HL-60/S4 treated with retinoic acid at 250 ng/mL for 4 days and 3 days (cell line): ENCODE data around the gene JMJD8.

Source experiments
- in situ Hi-C: fragments of 300-500 bp; cut with MboI; formaldehyde crosslinking; loops from 2 replicates; pipeline ENCODE4 v1.7.0; 2022; ENCODE audit warnings: low sequenced_read_pairs

JMJD8 gene

GRCh38 chr16:711084-711483, 26.9 kb upstream of the JMJD8 start:
- in situ Hi-C loops: loop anchor here (25.0 kb wide), 1 partner anchor 351 kb away; the partner anchor contains the start of gene SSTR5

GRCh38 chr16:710500-711075, 26.5 kb upstream of the JMJD8 start:
- in situ Hi-C loops: loop anchor here (25.0 kb wide), 1 partner anchor 352 kb away; the partner anchor contains the start of gene SSTR5

- in situ Hi-C loops: loop anchor here (25.0 kb wide), 1 partner anchor 352 kb away; the partner anchor contains the start of gene SSTR5
Observed at GRCh38 chr16:709566-710499, 25.7 kb upstream of the JMJD8 start.

GRCh38 chr16:708959-709358, 24.8 kb upstream of the JMJD8 start:
- in situ Hi-C loops: loop anchor here (25.0 kb wide), 1 partner anchor 353 kb away; the partner anchor contains the start of gene SSTR5

GRCh38 chr16:708019-708418, 23.9 kb upstream of the JMJD8 start:
- in situ Hi-C loops: loop anchor here (25.0 kb wide), 1 partner anchor 354 kb away; the partner anchor contains the start of gene SSTR5

- in situ Hi-C loops: loop anchor here (25.0 kb wide), 1 partner anchor 355 kb away; the partner anchor contains the start of gene SSTR5
Observed at GRCh38 chr16:707062-707538, 23.0 kb upstream of the JMJD8 start.

- in situ Hi-C loops: loop anchor here (25.0 kb wide), 1 partner anchor 356 kb away; the partner anchor contains the start of gene SSTR5
Observed at GRCh38 chr16:706189-707061, 22.3 kb upstream of the JMJD8 start.

GRCh38 chr16:705431-706188, 21.5 kb upstream of the JMJD8 start, which contains the start of gene FBXL16:
Gene FBXL16 (minus strand): TSS chr16:705801. CDS start chr16:697405, 8,396 bp downstream.
- in situ Hi-C loops: loop anchor here (25.0 kb wide), 1 partner anchor 357 kb away; the partner anchor contains the start of gene SSTR5

GRCh38 chr16:704552-705380, 20.6 kb upstream of the JMJD8 start:
- in situ Hi-C loops: loop anchor here (25.0 kb wide), 1 partner anchor 358 kb away; the partner anchor contains the start of gene SSTR5

- in situ Hi-C loops: loop anchor here (25.0 kb wide), 1 partner anchor 358 kb away; the partner anchor contains the start of gene SSTR5
Observed at GRCh38 chr16:704047-704446, 19.9 kb upstream of the JMJD8 start.

GRCh38 chr16:703406-703805, 19.3 kb upstream of the JMJD8 start:
- in situ Hi-C loops: loop anchor here (25.0 kb wide), 1 partner anchor 359 kb away; the partner anchor contains the start of gene SSTR5

- in situ Hi-C loops: loop anchor here (25.0 kb wide), 1 partner anchor 360 kb away; the partner anchor contains the start of gene SSTR5
Observed at GRCh38 chr16:702341-702740, 18.2 kb upstream of the JMJD8 start.

GRCh38 chr16:700684-701584, 16.8 kb upstream of the JMJD8 start:
- in situ Hi-C loops: loop anchor here (25.0 kb wide), 1 partner anchor 361 kb away; the partner anchor contains the start of gene SSTR5

GRCh38 chr16:698911-699671, 15.0 kb upstream of the JMJD8 start:
- in situ Hi-C loops: no loop called here

GRCh38 chr16:695355-696089, 11.4 kb upstream of the JMJD8 start:
- in situ Hi-C loops: no loop called here

- in situ Hi-C loops: no loop called here
Observed at GRCh38 chr16:694863-695354, 10.8 kb upstream of the JMJD8 start.
